HEK293T (cell line): ENCODE measurements around the gene AOPEP.

ENCODE experiments used
- CTCF ChIA-PET: fragments of 350-600 bp; formaldehyde crosslinking; extraction: SDS; loops from one replicate; lab custom pipeline; 2021; ENCODE audit warnings: antibody characterized with exemption, inconsistent platforms; lab: Yijun Ruan, JAX
- POLR2A ChIA-PET: fragments of 350-600 bp; formaldehyde crosslinking; extraction: SDS; loops from one replicate; lab custom pipeline; 2020; ENCODE audit warnings: antibody characterized with exemption, inconsistent platforms; lab: Yijun Ruan, JAX
- DNase-seq: peaks from one replicate; pipeline ENCODE4 v3.0.0; 2012; ENCODE audit warnings: mixed read lengths; ENCODE audit errors: extremely low spot score
- ARNT ChIP-seq: fragments of 450-650 bp; IDR thresholded peaks from 2 replicates; pipeline ENCODE4 v1.6.1; 2017; ENCODE audit warnings: mild to moderate bottlenecking
- BHLHE40 ChIP-seq: fragments of 450-650 bp; IDR thresholded peaks from 2 replicates; pipeline ENCODE4 v1.6.1; 2016; ENCODE audit warnings: mild to moderate bottlenecking, moderate library complexity, borderline replicate concordance
- CTBP1 ChIP-seq: fragments of 450-650 bp; IDR thresholded peaks from 2 replicates; pipeline ENCODE4 v1.6.1; 2016; ENCODE audit warnings: borderline replicate concordance
- ELF4 ChIP-seq: fragments of 450-650 bp; IDR thresholded peaks from 2 replicates; pipeline ENCODE4 v1.6.1; 2017; ENCODE audit warnings: antibody characterized with exemption
- FOXA1 ChIP-seq: fragments of 450-650 bp; IDR thresholded peaks from 2 replicates; pipeline ENCODE4 v1.6.1; 2016; ENCODE audit warnings: mild to moderate bottlenecking
- FOXK2 ChIP-seq: fragments of 450-650 bp; IDR thresholded peaks from 2 replicates; pipeline ENCODE4 v1.6.1; 2016; ENCODE audit warnings: mild to moderate bottlenecking
- FOXM1 ChIP-seq: fragments of 450-650 bp; IDR thresholded peaks from 2 replicates; pipeline ENCODE4 v1.6.1; 2017; ENCODE audit warnings: mild to moderate bottlenecking, borderline replicate concordance
- HDGF ChIP-seq: fragments of 450-650 bp; IDR thresholded peaks from 2 replicates; pipeline ENCODE4 v1.6.1; 2017; ENCODE audit warnings: antibody characterized with exemption, borderline replicate concordance
- L3MBTL2 ChIP-seq: fragments of 450-650 bp; conservative IDR thresholded peaks from 2 replicates; pipeline ENCODE4 v1.6.1; 2016; ENCODE audit warnings: mild to moderate bottlenecking
- LEF1 ChIP-seq: fragments of 450-650 bp; IDR thresholded peaks from 2 replicates; pipeline ENCODE4 v1.6.1; 2017; ENCODE audit warnings: mild to moderate bottlenecking, borderline replicate concordance
- NFRKB ChIP-seq: fragments of 450-650 bp; IDR thresholded peaks from 2 replicates; pipeline ENCODE4 v1.6.1; 2016; ENCODE audit warnings: mild to moderate bottlenecking, moderate library complexity
- SP1 ChIP-seq: fragments of 450-650 bp; IDR thresholded peaks from 2 replicates; pipeline ENCODE4 v1.6.1; 2017
- SUZ12 ChIP-seq: fragments of 450-650 bp; IDR thresholded peaks from 2 replicates; pipeline ENCODE4 v1.6.1; 2016; ENCODE audit warnings: mild to moderate bottlenecking
- TARDBP ChIP-seq: fragments of 450-650 bp; IDR thresholded peaks from 2 replicates; pipeline ENCODE4 v1.6.1; 2016
- ZNF384 ChIP-seq: fragments of 450-650 bp; IDR thresholded peaks from 2 replicates; pipeline ENCODE4 v1.6.1; 2016
- TF ChIP-seq, protein P1 (sequence below): fragments of 450-650 bp; IDR thresholded peaks from 2 replicates; pipeline ENCODE4 v1.6.1; 2016

Gene AOPEP

DNA sequence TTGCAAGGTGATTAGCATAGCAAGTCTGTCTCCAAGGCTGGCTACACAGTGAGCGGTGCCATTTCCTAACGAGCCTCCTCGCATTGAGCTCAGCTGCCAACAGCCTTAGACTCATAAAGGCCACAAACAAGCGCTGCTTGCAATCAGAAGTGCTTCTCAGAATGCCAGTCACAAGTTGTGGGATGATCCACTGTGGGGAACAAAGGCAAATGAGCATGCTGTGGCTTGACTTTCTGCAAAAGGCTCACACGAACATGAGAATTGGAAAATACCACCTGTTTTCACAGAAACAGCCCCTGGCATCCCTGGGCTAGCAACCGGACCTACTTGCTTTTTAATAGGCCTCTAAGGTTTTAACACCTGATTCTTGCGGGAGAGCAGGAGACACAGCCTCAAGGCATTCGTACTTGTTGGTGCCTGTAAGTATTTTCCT lies 375.5 kb downstream of the AOPEP start:
- TF ChIP-seq ELF4 (no peak), ZNF384 (no peak), BHLHE40 (no peak), TARDBP (no peak), CTBP1 (no peak), FOXA1 (no peak), FOXK2 (no peak), SP1 (no peak), HDGF (no peak)
- TF ChIP-seq, protein P1, sequence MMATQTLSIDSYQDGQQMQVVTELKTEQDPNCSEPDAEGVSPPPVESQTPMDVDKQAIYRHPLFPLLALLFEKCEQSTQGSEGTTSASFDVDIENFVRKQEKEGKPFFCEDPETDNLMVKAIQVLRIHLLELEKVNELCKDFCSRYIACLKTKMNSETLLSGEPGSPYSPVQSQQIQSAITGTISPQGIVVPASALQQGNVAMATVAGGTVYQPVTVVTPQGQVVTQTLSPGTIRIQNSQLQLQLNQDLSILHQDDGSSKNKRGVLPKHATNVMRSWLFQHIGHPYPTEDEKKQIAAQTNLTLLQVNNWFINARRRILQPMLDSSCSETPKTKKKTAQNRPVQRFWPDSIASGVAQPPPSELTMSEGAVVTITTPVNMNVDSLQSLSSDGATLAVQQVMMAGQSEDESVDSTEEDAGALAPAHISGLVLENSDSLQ, result no peak
- CTCF ChIA-PET, result no interaction called here
- no peak for DNase-seq
- POLR2A ChIA-PET, result no interaction called here

DNA sequence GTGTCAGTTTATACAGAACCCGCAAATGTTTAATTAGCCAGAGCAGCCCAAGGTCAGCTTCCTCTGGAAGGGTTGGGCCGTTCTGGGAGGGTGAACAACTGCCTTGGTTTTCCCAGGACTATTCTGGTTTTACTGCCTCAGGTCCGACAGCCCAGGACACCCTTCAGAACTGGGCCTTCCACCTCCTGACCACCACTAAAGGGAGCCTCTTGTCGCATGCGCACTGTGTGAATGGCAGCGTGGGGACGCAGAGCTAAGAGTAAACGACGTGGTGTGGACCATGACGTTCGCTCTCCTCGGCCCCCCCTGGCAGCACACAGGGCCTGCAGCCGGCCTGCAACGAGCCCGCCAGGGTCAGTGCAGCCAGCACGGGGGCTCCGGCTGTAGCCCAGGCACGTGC lies 376.1 kb downstream of the AOPEP start:
- CTCF ChIA-PET, result no interaction called here
- POLR2A ChIA-PET, result no interaction called here
- no peak for TF ChIP-seq ARNT
- TF ChIP-seq SP1, result no peak
- TF ChIP-seq ZNF384, result no peak
- TF ChIP-seq LEF1, result no peak
- DNase-seq, result no peak

DNA sequence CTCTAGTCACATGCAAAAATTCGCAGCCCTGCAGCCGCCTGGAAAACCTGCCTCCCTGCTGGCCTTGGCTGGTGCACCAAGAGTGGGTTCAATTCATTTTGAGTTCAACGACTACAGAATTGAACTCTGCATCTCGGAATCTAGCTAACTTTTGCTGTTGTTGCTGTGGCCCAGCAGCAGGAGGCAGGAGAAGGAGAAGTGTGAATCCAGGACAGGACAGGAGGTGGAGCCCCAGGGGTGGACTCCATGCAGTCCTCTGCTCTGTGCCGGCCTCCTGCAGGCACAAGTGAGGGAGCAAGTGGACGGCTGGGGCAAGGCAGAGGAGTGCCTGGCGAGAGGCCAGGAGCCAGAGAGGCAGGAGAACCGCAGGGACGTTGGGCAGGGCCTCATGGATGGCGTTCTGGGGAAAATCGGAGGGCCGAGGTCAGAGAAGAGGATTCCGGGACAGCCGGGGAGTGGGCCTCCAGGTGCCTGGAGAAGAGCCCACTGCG lies 376.8 kb downstream of the AOPEP start:
- ChIA-PET POLR2A (no interaction called here), CTCF (no interaction called here)
- DNase-seq, result no peak
- TF ChIP-seq FOXM1 (no peak), TARDBP (no peak), FOXA1 (no peak), SP1 (no peak), CTBP1 (no peak), SUZ12 (no peak), LEF1 (no peak), NFRKB (no peak), ARNT (no peak), L3MBTL2 (no peak), ELF4 (no peak), ZNF384 (no peak), BHLHE40 (no peak), FOXK2 (no peak), HDGF (no peak)
- TF ChIP-seq, protein P1, result no peak

DNA sequence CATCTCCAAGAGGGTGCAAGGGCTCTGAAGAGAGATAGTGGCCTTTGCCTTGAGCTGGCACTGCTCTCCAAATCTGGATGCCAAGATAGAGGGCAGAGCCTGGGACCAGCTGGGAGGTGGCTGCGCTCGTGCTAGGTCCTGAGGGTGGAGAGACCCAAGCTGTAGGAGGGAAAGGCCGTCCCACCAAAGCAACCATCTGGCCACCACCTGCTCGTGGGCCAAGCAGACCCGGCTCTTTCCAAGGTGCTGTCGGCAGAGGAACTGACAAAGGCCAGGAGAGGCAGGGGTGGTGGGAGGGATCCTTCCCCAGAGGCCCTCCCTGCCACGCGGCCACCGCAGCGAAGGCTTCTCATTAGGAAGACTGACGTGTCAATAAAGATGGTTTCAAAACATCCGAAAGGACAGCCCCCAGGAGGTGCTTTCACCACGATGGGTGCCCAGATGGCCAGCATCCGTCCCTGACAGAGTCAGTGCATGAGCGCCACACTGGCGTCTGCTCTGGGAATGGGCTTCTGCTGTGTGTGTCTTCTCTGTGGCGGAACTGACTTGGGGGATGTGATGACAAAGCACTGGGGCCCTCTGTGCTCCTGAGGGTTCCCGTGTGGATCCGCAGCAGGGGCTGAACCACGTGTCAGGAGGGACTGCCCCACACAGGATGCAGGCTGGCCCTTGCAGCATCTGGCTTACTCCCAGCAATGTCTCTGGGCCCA lies 377.5 kb downstream of the AOPEP start:
- TF ChIP-seq BHLHE40 (no peak), TARDBP (no peak), NFRKB (no peak), FOXM1 (no peak), CTBP1 (no peak), L3MBTL2 (no peak), ELF4 (no peak), LEF1 (no peak), ZNF384 (no peak), FOXA1 (no peak)
- DNase-seq, result no peak
- POLR2A ChIA-PET, result no interaction called here
- CTCF ChIA-PET, result no interaction called here

DNA sequence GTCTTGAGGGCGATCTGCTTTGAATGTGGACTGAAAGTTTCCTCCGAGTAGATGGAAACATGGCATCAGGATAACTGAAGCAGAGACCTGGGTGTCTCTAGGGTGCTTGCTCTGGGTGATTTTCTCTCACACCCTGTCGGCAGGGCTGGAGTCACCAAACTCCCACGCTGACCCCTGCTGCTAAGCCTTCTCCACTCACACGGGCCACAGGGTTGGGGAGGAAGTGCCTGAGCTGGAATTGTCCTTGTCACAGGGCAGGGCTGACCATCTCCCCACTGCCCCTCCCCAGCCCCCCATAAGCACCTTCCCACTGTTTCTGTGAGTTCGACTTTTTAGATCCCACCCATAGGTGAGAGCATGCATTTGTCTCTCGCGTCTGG lies 378.1 kb downstream of the AOPEP start:
- TF ChIP-seq L3MBTL2, result no peak
- TF ChIP-seq LEF1, result no peak
- TF ChIP-seq HDGF, result no peak
- TF ChIP-seq ZNF384, result no peak
- no peak for TF ChIP-seq ARNT
- TF ChIP-seq, protein P1, result no peak
- TF ChIP-seq FOXA1, result no peak
- TF ChIP-seq SP1, result no peak
- TF ChIP-seq BHLHE40, result no peak
- no peak for TF ChIP-seq SUZ12
- no peak for TF ChIP-seq CTBP1
- no peak for TF ChIP-seq FOXM1
- no peak for TF ChIP-seq ELF4
- no peak for TF ChIP-seq NFRKB
- TF ChIP-seq TARDBP, result no peak
- TF ChIP-seq FOXK2, result no peak
- CTCF ChIA-PET, result no interaction called here
- no peak for DNase-seq
- POLR2A ChIA-PET, result no interaction called here

DNA sequence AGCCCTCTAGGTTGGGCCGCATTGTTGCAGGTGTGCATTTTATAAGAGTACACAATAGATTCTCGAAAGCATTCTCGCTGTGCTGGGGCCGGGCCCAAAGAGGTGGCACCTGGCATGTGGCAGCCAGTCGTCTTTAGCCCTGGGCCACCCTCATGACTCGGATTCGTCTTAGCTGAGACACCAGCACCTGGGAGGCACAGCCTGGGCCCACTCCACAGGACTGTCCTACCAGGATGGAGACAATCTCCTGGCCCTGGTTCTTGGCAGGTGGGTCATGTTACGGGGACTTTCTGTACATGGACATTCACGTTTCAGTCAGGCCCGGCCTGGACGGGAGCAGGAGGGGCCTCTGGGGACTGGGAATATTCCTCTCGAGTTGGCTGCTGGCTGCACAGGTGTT lies 378.5 kb downstream of the AOPEP start:
- TF ChIP-seq CTBP1 (no peak), BHLHE40 (no peak), HDGF (no peak), ARNT (no peak), ZNF384 (no peak), FOXM1 (no peak), NFRKB (no peak), ELF4 (no peak), L3MBTL2 (no peak), SUZ12 (no peak), FOXA1 (no peak), SP1 (no peak), LEF1 (no peak), FOXK2 (no peak), TARDBP (no peak)
- TF ChIP-seq, protein P1, result no peak
- CTCF ChIA-PET, result no interaction called here
- DNase-seq, result no peak
- POLR2A ChIA-PET, result no interaction called here
